Measurements from ENCODE around the gene FBRSL1.

The FBRSL1 gene

GRCh38 chr12:132542661-132543060 lies 52.7 kb downstream of the FBRSL1 start (continued):
- TF ChIP-seq GLIS3 (CRISPR knock-in tag; IDR thresholded peaks at IDR 0.05) (no peak), CSRNP3 (CRISPR knock-in tag; IDR thresholded peaks at IDR 0.05) (no peak), OSR1 (CRISPR knock-in tag; IDR thresholded peaks at IDR 0.05) (no peak), ZC3H10 (CRISPR knock-in tag; IDR thresholded peaks at IDR 0.05) (no peak), SNAI2 (CRISPR knock-in tag; IDR thresholded peaks at IDR 0.05) (no peak), ZFP3 (CRISPR knock-in tag; IDR thresholded peaks at IDR 0.05) (no peak)
- TF ChIP-seq, protein P1, sequence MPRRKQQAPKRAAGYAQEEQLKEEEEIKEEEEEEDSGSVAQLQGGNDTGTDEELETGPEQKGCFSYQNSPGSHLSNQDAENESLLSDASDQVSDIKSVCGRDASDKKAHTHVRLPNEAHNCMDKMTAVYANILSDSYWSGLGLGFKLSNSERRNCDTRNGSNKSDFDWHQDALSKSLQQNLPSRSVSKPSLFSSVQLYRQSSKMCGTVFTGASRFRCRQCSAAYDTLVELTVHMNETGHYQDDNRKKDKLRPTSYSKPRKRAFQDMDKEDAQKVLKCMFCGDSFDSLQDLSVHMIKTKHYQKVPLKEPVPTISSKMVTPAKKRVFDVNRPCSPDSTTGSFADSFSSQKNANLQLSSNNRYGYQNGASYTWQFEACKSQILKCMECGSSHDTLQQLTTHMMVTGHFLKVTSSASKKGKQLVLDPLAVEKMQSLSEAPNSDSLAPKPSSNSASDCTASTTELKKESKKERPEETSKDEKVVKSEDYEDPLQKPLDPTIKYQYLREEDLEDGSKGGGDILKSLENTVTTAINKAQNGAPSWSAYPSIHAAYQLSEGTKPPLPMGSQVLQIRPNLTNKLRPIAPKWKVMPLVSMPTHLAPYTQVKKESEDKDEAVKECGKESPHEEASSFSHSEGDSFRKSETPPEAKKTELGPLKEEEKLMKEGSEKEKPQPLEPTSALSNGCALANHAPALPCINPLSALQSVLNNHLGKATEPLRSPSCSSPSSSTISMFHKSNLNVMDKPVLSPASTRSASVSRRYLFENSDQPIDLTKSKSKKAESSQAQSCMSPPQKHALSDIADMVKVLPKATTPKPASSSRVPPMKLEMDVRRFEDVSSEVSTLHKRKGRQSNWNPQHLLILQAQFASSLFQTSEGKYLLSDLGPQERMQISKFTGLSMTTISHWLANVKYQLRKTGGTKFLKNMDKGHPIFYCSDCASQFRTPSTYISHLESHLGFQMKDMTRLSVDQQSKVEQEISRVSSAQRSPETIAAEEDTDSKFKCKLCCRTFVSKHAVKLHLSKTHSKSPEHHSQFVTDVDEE (CRISPR knock-in tag; IDR thresholded peaks at IDR 0.05), result no peak

GRCh38 chr12:132543298-132544079 lies 53.5 kb downstream of the FBRSL1 start:
- ATAC-seq, result no peak

GRCh38 chr12:132544080-132544397 lies 54.1 kb downstream of the FBRSL1 start:
- TF ChIP-seq ZNF565 (CRISPR knock-in tag; conservative IDR thresholded peaks at IDR 0.05; ENCODE audit: low read depth), result no peak
- TF ChIP-seq, protein P2, sequence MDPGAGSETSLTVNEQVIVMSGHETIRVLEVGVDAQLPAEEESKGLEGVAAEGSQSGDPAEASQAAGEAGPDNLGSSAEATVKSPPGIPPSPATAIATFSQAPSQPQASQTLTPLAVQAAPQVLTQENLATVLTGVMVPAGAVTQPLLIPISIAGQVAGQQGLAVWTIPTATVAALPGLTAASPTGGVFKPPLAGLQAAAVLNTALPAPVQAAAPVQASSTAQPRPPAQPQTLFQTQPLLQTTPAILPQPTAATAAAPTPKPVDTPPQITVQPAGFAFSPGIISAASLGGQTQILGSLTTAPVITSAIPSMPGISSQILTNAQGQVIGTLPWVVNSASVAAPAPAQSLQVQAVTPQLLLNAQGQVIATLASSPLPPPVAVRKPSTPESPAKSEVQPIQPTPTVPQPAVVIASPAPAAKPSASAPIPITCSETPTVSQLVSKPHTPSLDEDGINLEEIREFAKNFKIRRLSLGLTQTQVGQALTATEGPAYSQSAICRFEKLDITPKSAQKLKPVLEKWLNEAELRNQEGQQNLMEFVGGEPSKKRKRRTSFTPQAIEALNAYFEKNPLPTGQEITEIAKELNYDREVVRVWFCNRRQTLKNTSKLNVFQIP (CRISPR knock-in tag; IDR thresholded peaks at IDR 0.05; ENCODE audit: borderline replicate concordance, low read depth), result no peak
- TF ChIP-seq ZFP30 (CRISPR knock-in tag; IDR thresholded peaks at IDR 0.05), result no peak
- TF ChIP-seq CSDC2 (CRISPR knock-in tag; IDR thresholded peaks at IDR 0.05), result no peak
- no peak for TF ChIP-seq SNAI2 (CRISPR knock-in tag; IDR thresholded peaks at IDR 0.05)
- no peak for TF ChIP-seq TCF4 (CRISPR knock-in tag; IDR thresholded peaks at IDR 0.05; ENCODE audit: borderline replicate concordance)
- TF ChIP-seq CREB5 (CRISPR knock-in tag; IDR thresholded peaks at IDR 0.05; ENCODE audit: low read depth), result no peak
- no peak for TF ChIP-seq ZNF70 (CRISPR knock-in tag; IDR thresholded peaks at IDR 0.05)
- TF ChIP-seq GLIS3 (CRISPR knock-in tag; IDR thresholded peaks at IDR 0.05), result no peak
- TF ChIP-seq BACH2 (CRISPR knock-in tag; IDR thresholded peaks at IDR 0.05; ENCODE audit: borderline replicate concordance), result no peak
- no peak for TF ChIP-seq ESRRG (CRISPR knock-in tag; IDR thresholded peaks at IDR 0.05)
- TF ChIP-seq PATZ1 (CRISPR knock-in tag; IDR thresholded peaks at IDR 0.05; ENCODE audit: borderline replicate concordance), result no peak
- ATAC-seq, result no peak

More at GRCh38 chr12:132543298-132544079, 53.5 kb downstream of the FBRSL1 start:
- no peak for TF ChIP-seq ZFP3 (CRISPR knock-in tag; IDR thresholded peaks at IDR 0.05)
- TF ChIP-seq, protein P2 (CRISPR knock-in tag; IDR thresholded peaks at IDR 0.05; ENCODE audit: borderline replicate concordance, low read depth), result no peak
- TF ChIP-seq ZNF8 (CRISPR knock-in tag; IDR thresholded peaks at IDR 0.05), result no peak
- TF ChIP-seq ZFP30 (CRISPR knock-in tag; IDR thresholded peaks at IDR 0.05), result no peak
- TF ChIP-seq ARNTL (CRISPR knock-in tag; IDR thresholded peaks at IDR 0.05; ENCODE audit: borderline replicate concordance, low read depth), result no peak
- TF ChIP-seq CSRNP3 (CRISPR knock-in tag; IDR thresholded peaks at IDR 0.05), result no peak
